ENCODE measurements around the gene PSMA2. TPM values are rescaled to one million over a fixed set of nuclear protein-coding genes. Genes with fewer than 3 reads are reported as not detected.

PSMA2 gene
- polyA plus RNA-seq, 6 donors from 2014 or later = 214 to 299 (median 259) TPM

DNA sequence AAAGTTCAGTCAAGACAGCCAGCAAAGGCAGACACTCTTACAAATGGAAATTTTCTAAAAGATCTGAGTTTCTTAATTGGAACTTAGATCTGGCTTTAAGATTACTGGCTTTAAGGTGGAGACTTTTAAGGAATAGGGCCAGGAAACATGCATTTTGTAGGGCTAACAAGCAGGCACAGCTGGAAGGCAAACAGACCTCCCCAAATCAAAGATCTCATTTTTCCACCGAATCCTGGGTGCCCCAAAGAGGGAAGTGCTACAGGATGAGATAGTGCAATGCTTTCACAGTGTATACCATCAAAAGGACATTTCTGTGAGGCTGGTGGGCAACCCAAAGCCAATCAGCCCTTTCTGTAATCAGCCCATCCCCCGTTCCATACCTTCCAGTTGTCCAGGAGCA lies 27.6 kb upstream of the PSMA2 start:
- ATAC-seq (ENCODE audit: low read depth in 2 of 2) (no peak), DNase-seq (no peak)
- Mint-ChIP-seq H3K27me3 (peaks cover 19 to 27% (median 22%) of the 10 kb centered on the region in 3 donors), H3K4me3 (no peak overlapping the region), H3K27ac (no peak overlapping the region), H3K4me1 (no peaks in the 10 kb centered on the region), H3K36me3 (peaks cover 7 to 8% of the 10 kb centered on the region in 2 donors), H3K9me3 (peaks cover 0 to 26% (median 14%) of the 10 kb centered on the region in 7 donors)

DNA sequence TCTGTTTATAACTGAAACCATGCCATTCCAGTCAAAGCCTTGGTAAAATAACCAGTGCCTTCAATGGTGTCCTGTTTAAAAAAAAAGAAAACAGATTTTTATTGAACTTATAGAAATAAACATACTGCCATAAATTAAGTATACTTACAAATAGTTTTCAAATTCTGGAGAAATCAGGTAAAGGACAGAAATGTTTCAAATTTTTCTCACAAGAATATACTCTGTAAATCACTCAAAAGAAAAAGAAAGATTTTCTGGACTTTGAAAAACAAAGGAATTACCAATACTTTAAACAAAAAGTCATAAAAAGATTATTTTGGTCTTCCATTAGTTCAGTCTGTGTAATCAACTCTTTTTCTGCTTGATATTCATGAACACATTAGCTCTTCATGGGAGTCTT lies 24.1 kb upstream of the PSMA2 start:
- Mint-ChIP-seq H3K27me3 (peaks cover 7 to 20% (median 14%) of the 10 kb centered on the region in 3 donors), H3K9me3 (peaks cover 0 to 26% (median 14%) of the 10 kb centered on the region in 7 donors)
- ATAC-seq (ENCODE audit: low read depth in 2 of 2) = no peak

DNA sequence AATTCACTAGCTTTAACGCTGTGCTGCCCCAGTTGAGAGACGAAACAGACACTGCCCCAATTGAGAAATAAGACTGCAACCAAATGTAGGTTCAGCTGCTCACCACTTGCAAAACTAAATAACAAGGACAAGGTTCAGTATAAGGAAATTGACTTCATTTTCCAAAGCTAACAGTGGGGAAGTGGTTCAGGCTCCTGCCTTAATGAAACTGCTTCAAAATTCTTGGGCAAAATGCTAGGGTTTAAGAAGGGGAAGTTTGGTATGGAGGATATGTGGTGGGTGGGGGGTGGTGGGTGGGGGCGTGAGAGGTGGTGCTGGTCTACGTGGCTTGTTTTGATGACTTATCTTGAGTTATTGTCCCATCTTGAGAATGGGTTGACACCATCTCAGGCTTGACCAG lies 22.0 kb upstream of the PSMA2 start:
- Mint-ChIP-seq H3K36me3 (peaks cover 7 to 8% of the 10 kb centered on the region in 2 donors), H3K4me3 (no peak overlapping the region), H3K9me3 (peaks cover 0 to 26% (median 12%) of the 10 kb centered on the region in 7 donors), H3K27ac (no peak overlapping the region), H3K4me1 (no peaks in the 10 kb centered on the region), H3K27me3 (peaks cover 4 to 14% (median 13%) of the 10 kb centered on the region in 3 donors)
- ATAC-seq (ENCODE audit: low read depth in 2 of 2) = no peak
- no peak for DNase-seq

More for the DNA sequence above, 24.1 kb upstream of the PSMA2 start:
- peaks cover 7 to 8% of the 10 kb centered on the region in 2 donors for H3K36me3 Mint-ChIP-seq
- DNase-seq = no peak
- no peak overlapping the region for H3K27ac Mint-ChIP-seq
- H3K4me3 Mint-ChIP-seq = no peak overlapping the region
- no peaks in the 10 kb centered on the region for H3K4me1 Mint-ChIP-seq

GRCh38 chr7:42952328-42952727 lies 20.4 kb upstream of the PSMA2 start:
- Mint-ChIP-seq H3K9me3 (peaks cover 0 to 25% (median 12%) of the 10 kb centered on the region in 7 donors), H3K4me1 (no peaks in the 10 kb centered on the region), H3K27ac (no peak overlapping the region), H3K36me3 (peaks cover 5 to 7% of the 10 kb centered on the region in 2 donors), H3K4me3 (no peak overlapping the region), H3K27me3 (peaks cover 4 to 12% (median 11%) of the 10 kb centered on the region in 3 donors)
- no peak for DNase-seq
- no peak for ATAC-seq (ENCODE audit: low read depth in 2 of 2)

- Mint-ChIP-seq H3K27ac (no peak overlapping the region), H3K4me1 (peaks cover 0 to 8% (median 5%) of the 10 kb centered on the region in 3 donors), H3K27me3 (peaks cover 4 to 7% (median 7%) of the 10 kb centered on the region in 3 donors), H3K9me3 (peaks cover 0 to 7% (median 3%) of the 10 kb centered on the region in 7 donors), H3K36me3 (no peaks in the 10 kb centered on the region), H3K4me3 (no peak overlapping the region)
- ATAC-seq (ENCODE audit: low read depth in 2 of 2) = no peak
- no peak for DNase-seq
Observed at GRCh38 chr7:42950417-42950816, 18.4 kb upstream of the PSMA2 start.

DNA sequence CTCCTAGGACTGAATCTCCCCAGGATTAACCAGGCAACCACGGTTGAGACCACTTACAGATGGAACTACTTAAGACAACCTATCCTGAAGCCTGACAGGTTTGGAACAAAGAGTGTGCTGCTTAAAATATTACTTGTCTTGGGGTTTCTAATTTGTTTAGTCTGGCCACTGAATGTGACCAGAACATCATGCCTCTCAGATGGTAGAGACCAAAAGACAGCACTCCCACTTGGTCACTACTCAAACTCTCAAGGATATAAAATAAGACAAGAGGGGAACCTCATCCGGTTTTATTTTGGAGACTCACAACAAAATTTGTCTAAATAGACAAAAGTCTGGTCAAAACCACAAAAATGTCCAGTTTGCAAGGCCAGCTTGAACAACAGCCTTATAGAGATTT lies 15.5 kb upstream of the PSMA2 start:
- H3K9me3 Mint-ChIP-seq = no peaks in the 10 kb centered on the region
- H3K27ac Mint-ChIP-seq = no peak overlapping the region
- H3K4me3 Mint-ChIP-seq = no peak overlapping the region
- peaks cover 0 to 7% (median 7%) of the 10 kb centered on the region in 3 donors for H3K27me3 Mint-ChIP-seq
- peaks cover 0 to 8% (median 5%) of the 10 kb centered on the region in 3 donors for H3K4me1 Mint-ChIP-seq
- DNase-seq (no peak), ATAC-seq (ENCODE audit: low read depth in 2 of 2) (no peak)
- H3K36me3 Mint-ChIP-seq = no peaks in the 10 kb centered on the region

DNA sequence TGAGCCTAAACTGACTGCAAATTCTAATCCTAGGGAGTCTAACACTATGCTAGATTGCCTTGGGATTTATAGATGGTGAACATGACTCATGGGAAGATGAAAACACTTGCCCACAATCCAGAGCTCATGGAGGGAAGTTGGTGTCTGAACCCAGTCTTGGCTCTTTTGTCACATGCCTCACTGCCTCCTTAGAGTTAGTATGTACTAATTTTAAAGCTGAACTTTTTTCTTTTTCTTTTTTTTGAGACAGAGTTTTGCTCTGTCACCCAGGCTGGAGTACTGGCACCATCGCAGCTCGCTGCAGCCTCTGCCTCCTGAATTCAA lies 14.6 kb upstream of the PSMA2 start:
- Mint-ChIP-seq H3K4me3 (no peak overlapping the region), H3K36me3 (no peaks in the 10 kb centered on the region), H3K27ac (no peak overlapping the region), H3K9me3 (no peaks in the 10 kb centered on the region), H3K27me3 (peaks cover 0 to 7% (median 7%) of the 10 kb centered on the region in 3 donors), H3K4me1 (peaks cover 0 to 8% (median 5%) of the 10 kb centered on the region in 3 donors)
- ATAC-seq (ENCODE audit: low read depth in 2 of 2) (no peak), DNase-seq (no peak)

DNA sequence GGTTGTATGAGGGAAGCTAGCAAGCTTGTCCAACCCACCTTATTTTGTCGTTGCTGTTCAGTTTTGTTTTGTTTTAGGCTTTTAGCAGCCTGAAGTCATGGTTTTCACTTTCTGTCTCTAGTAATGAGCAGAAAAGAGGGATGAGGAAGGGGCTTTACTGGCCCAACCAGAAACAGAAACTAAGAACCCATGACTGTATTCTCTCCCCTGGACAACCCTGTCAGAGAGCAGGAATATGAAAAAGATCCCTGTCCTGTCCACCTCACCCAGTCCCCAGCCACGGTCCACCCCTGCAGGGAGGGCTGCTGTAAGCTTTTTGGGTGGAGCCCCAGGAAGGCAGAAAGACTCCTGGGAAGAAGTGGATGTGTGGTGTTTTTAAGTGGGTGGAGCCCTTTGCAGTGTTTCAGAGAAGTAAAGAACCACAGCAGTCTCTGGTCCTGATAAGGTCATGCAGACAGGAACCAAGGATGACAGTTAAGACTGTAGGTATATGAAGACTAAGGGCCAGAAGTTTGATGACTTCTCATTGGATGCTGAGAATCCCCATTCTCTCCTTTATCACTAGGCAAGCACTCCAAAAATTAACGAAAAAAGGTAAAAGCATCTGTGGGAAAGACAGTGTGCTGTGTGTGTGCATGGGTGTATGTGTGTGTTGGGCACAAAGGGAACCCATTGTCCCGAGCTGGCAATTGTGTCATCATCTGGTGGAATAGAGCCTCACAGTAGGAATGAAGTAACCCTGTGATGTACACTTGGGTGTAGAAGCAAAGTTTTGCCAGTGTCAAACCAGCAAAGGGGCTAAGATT lies 14.1 kb upstream of the PSMA2 start:
- Mint-ChIP-seq H3K27ac (peak overlapping the region in 2 of 6 donors; percentile 62 to 73), H3K4me3 (peak overlapping the region in 4 of 8 donors; percentile 7 to 74 (median 54)), H3K9me3 (no peaks in the 10 kb centered on the region), H3K27me3 (peaks cover 0 to 7% (median 7%) of the 10 kb centered on the region in 3 donors), H3K4me1 (peaks cover 0 to 8% (median 5%) of the 10 kb centered on the region in 3 donors), H3K36me3 (no peaks in the 10 kb centered on the region)
- DNase-seq = no peak
- peak in 1 of 2 donors; percentile 25 for ATAC-seq (ENCODE audit: low read depth in 2 of 2)

DNA sequence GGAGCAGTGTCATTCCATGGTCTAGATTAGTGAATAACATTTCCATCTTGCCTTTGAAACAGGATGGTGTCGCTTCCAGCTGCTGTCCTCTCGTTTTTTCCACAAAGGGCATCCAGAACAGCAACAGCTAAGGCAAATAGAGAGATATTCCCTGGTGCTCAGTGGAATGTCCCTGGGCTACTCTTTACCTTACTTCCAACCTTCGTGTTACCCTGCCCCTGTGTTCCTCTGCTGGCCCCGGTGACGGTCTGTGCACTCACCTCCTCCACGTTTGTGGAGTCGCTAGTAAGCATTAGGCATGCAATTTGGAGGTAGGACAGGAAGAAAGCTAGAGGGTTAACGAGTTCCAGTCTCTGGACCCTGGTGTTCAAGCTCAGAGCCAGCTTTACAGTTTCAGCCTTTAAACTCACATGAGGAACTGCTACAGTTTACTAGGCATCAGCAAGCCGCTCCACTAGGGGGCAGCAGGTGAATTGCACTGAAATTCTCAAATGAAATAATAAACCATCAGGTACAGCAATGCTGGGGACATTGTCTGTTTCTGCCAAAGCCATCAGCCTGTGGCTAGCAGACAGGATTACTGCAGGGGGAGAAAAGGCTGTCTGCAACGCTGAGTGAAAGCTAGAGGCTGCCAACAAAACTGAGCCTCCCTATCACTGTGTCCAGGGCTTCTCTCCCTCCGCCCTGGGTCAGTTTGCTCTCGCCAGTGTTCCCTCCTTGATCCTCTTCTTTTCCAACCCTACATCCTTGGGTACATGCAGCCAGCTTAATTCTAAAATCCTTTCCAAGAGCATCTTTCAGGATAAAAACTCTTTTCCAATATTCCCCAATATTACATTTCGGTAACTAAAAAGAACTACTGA lies 9.2 kb upstream of the PSMA2 start:
- peak; percentile 70 to 79 for ATAC-seq (ENCODE audit: low read depth in 2 of 2)
- H3K36me3 Mint-ChIP-seq = peaks cover 4 to 7% of the 10 kb centered on the region in 2 donors
- no peaks in the 10 kb centered on the region for H3K27me3 Mint-ChIP-seq
- no peak overlapping the region for H3K4me3 Mint-ChIP-seq
- no peaks in the 10 kb centered on the region for H3K9me3 Mint-ChIP-seq
- no peak overlapping the region for H3K27ac Mint-ChIP-seq
- DNase-seq = peak; percentile 58
- H3K4me1 Mint-ChIP-seq = peaks cover 0 to 7% (median 5%) of the 10 kb centered on the region in 3 donors

- no peak for DNase-seq
- H3K9me3 Mint-ChIP-seq = no peaks in the 10 kb centered on the region
- no peaks in the 10 kb centered on the region for H3K27me3 Mint-ChIP-seq
- ATAC-seq (ENCODE audit: low read depth in 2 of 2) = no peak
- peaks cover 4 to 7% of the 10 kb centered on the region in 2 donors for H3K36me3 Mint-ChIP-seq
- H3K27ac Mint-ChIP-seq = no peak overlapping the region
- H3K4me3 Mint-ChIP-seq = no peak overlapping the region
- H3K4me1 Mint-ChIP-seq = peaks cover 0 to 4% (median 0%) of the 10 kb centered on the region in 3 donors
Observed at GRCh38 chr7:42939457-42940240, 7.7 kb upstream of the PSMA2 start.

DNA sequence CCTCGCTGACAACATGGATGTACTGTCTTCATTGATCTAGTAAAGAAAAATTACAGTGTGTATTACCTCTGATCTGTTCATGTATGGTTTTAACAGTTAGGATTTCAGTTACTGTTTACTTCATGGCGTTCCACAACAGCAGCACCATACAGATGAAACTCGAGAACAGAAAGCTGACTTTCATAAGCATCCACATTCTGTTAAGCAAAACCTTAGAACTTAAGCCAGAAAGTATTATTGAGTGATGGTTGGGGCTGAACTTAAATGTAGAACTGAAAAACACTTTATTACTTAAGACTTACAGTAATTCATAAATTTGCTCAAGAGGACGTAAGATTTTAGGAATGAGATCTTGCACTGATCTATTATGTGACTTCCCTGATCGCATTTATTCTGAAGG lies 3.9 kb upstream of the PSMA2 start:
- peaks cover 18 to 28% (median 23%) of the 10 kb centered on the region in 3 donors for H3K4me1 Mint-ChIP-seq

GRCh38 chr7:42934291-42934690 lies 2.3 kb upstream of the PSMA2 start:
- Mint-ChIP-seq H3K27me3 (no peaks in the 10 kb centered on the region), H3K4me3 (peak overlapping the region in 6 of 8 donors; percentile 5 to 99 (median 51)), H3K27ac (peak overlapping the region in 1 of 6 donors; percentile 44), H3K36me3 (peaks cover 4 to 13% of the 10 kb centered on the region in 2 donors), H3K4me1 (peaks cover 25 to 42% (median 31%) of the 10 kb centered on the region in 3 donors), H3K9me3 (no peaks in the 10 kb centered on the region)
- ATAC-seq (ENCODE audit: low read depth in 2 of 2) (no peak), DNase-seq (no peak)

More for the DNA sequence above, 3.9 kb upstream of the PSMA2 start:
- ATAC-seq (ENCODE audit: low read depth in 2 of 2) (no peak), DNase-seq (no peak)
- H3K27ac Mint-ChIP-seq = peak overlapping the region in 1 of 6 donors; percentile 15
- no peaks in the 10 kb centered on the region for H3K9me3 Mint-ChIP-seq
- H3K27me3 Mint-ChIP-seq = no peaks in the 10 kb centered on the region
- peaks cover 4 to 13% of the 10 kb centered on the region in 2 donors for H3K36me3 Mint-ChIP-seq
- H3K4me3 Mint-ChIP-seq = peak overlapping the region in 1 of 8 donors; percentile 13

Measured in naive B cell (primary cell).